GM18868 (cell line): ENCODE data around the gene DENND6A.
"Not testable (repeated sequence)": the region's sequence is repeated elsewhere in the genome, so short reads cannot be mapped to it uniquely, and the experiment has no call there.

Source experiments
- ATAC-seq: cut with Tn5 transposase; IDR thresholded peaks from one replicate; pipeline ENCODE4 v1.9.1; 2021; ENCODE audit warnings: mild to moderate bottlenecking, moderate library complexity; ENCODE audit not compliant: unreplicated experiment

DENND6A gene

GRCh38 chr3:57696801-57697321, 4.0 kb upstream of the DENND6A start:
- no peak for ATAC-seq

GRCh38 chr3:57694146-57694545, 1.3 kb upstream of the DENND6A start:
- ATAC-seq: no peak

- not testable (repeated sequence) for ATAC-seq
Observed at GRCh38 chr3:57692133-57692395, 813 bp downstream of the DENND6A start.

GRCh38 chr3:57691411-57692132, 1.3 kb downstream of the DENND6A start:
- ATAC-seq: no peak

DNA sequence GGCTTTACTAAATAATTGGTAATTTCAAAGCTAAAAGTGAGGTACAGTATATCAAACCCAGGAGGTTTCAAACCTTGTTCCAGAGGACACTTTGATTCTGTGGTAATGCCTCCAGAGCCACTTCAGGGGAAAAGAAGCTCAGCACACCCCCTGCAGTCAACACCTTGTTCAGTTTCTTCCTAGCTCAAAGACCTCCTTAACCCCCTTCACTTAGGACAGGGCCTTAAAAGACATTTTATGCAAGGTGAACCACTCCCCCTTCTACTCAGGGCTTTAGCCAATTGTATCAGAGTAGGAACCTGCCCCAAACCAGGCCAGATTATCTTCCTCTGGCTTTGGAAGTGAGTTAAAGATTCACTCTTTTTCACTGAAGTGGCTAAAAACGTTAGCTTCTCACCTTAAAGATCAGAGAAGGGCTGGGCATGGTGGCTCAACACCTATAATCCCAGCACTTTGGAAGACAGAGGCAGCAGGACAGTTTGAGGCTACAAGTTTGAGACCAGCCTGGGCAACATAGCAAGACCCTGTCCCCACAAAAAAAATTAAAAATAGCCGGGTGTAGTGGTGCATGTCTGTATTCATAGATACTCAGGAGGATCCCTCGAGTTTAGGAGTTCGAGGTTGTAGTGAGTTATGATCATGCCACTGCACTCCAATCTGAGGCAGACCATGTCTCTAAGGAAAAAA, 3.4 kb downstream of the DENND6A start:
- no peak for ATAC-seq

DNA sequence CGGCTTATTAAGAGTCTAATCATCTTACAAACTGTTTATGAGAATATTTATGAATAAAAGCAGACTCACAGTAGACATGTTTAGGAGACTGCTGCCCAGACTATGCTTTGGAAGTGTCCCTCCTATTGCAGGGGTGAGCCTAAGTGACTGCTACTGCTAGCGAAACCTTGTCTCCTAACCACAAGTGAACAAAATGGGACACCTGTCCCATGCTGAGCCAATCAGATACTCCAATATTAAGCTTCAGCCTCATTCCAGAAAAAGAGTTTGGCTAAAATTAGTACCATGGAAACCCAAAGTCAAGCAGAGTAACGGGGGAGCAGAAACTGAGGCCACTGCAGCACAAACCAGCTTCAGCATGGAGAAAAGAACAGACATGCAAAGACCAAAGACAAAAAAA, 4.6 kb downstream of the DENND6A start:
- no peak for ATAC-seq

DNA sequence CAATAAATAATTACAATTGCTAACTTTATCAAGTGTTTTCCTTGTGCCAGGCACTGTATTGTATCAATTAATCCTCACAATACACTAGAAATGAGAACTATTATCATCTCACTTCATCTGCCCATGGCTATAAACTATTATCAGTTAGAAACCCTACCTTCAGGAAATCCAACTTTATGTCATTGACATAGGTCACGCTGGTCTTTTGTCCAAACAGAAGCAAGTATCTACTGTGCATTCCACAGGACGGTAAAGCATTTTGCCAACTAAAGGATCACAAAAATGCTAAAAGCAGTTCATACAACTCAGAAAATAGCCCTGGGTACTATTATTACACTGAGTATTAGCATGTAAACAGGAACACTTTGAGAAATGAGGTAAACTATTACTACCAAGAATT, 9.6 kb downstream of the DENND6A start:
- no peak for ATAC-seq

- ATAC-seq: no peak
Observed at GRCh38 chr3:57682284-57682683, 10.6 kb downstream of the DENND6A start.

DNA sequence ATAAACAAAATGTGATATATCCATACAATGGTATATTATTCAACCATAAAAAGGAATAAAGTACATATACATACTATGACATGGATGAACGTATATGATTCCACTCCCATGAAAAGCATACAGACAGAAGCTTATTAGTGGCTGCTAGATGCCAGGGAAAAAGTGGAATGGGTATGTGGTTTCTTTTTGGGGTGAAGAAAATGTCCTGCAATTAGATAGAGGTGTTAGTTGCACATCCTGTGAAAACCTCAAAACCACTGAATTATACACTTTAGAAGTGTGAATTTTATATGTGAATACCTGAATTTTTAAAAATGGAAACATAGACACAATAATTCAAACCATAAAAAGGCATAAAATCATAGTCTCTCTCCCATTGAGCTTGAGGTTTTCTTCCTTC, 11.2 kb downstream of the DENND6A start:
- ATAC-seq: no peak

- no peak for ATAC-seq
Observed at GRCh38 chr3:57680046-57680445, 12.8 kb downstream of the DENND6A start.

- ATAC-seq: no peak
Observed at GRCh38 chr3:57675530-57675929, 17.3 kb downstream of the DENND6A start.

DNA sequence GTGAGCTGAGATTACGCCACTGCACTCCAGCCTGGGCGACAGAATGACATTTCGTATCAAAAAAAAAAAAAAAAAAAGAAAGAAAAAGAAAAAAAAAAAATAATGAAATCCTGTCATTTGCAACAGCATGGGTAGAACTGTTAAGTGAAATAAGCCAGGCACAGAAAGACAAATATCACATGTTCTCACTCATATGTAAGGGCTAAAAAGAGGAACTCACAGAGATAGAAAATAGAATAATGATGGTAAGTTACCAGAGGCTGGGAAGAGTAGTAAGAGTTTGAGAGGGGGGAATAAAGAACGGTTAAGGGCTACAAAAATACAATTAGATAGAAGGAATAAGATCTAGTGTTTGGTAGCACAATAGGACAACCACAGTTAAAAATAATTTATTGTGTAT, 19.7 kb downstream of the DENND6A start:
- ATAC-seq: peak; percentile 29

- no peak for ATAC-seq
Observed at GRCh38 chr3:57670543-57670942, 22.3 kb downstream of the DENND6A start.

- no peak for ATAC-seq
Observed at GRCh38 chr3:57661404-57661803, 31.5 kb downstream of the DENND6A start.

DNA sequence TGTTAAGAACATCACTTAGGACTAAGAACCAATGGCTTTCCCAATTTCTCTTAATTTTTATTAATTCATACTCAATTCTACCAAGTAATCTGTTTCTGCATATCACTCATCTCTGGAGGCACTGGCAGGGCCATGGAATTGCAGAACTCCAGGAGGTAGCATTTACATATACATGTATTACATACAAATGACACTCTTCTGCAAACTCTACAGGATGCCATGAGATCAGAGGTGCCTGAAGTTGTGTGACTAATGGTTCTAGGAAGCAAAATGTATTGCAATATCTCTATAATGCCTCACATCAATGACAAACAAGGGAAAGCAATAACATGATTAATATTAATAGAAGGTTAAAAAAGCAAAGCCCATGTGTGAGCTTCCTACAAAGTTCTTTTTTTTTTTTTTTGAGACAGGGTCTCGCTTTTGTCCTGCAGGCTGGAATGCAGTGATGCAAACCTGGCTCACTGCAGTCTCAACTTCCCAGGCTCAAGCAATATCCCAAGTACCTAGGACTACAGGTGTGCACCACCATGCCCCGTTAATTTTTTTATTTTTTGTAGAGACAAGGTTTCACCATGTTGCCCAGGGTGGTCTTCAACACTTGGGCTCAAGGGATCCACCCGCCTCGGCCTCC, 33.0 kb downstream of the DENND6A start:
- ATAC-seq: no peak

- ATAC-seq: no peak
Observed at GRCh38 chr3:57659004-57659673, 33.7 kb downstream of the DENND6A start.

DNA sequence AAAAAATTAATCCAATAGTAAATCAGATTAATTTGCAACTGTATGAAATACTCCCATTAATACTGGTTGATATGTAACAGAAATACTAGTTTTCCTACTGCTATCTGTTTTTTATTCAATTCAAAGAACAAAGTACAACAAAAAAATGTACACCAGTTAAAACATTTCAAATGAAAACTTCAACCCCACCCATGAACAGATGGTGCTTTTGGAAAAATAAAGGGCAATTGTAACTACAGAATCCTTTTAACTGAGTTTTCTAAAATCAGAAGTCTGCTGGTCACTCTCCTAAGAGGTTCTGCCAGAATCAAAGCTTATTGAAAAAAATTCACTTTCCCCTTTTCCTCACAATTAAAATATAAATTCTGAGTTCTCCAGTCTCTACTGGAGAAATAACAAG, 34.3 kb downstream of the DENND6A start:
- no peak for ATAC-seq

DNA sequence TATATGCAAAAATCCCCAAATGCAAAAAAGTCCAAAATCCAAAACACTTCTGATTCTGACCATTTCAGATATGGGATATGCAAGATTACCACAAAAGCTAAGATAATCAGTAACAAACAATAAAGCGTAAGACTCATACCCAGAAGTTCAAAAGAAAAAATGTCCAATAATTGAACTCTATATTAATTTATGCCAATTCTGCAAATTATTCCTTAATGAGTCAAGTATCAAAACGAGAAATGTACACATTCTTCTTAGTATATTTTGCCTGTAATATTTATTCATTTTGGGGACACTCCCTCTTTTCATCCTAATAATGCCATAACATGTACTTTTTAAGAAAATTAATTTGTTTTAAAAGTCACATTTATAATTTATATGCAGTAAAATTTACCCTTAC, 37.1 kb downstream of the DENND6A start:
- no peak for ATAC-seq

- no peak for ATAC-seq
Observed at GRCh38 chr3:57654267-57654666, 38.6 kb downstream of the DENND6A start.

- ATAC-seq: no peak
Observed at GRCh38 chr3:57652203-57652602, 40.7 kb downstream of the DENND6A start.

DNA sequence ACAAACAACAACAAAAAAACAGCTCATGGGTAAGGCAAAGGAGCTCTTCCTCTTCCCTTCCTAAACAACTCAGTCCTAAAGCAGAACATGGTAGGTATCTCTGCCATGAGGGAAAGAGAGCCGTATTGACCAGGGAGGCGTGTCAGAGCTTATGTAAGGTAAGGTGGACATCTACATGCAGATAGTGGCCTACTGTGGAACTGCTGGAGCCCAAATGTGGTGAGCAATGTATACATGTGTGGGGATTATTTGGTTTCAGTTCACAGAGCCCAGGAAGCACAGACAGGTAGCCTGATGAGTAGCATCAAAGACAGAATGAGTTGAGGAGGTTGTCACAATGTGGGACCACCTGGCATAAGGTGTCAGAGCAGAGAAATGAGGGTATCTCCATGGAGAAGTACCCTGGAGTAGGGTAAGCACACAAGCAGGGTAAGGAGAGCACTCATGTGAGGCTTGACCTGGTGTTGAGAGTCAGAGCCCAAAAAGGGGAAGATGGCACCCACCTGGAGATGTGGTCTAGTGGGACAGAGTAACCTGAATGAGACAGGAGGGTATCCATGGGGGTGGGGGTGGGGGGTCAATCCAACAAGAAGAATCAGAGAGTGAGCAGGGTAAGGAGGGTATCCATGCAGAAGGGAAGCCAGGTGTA, 45.5 kb downstream of the DENND6A start:
- no peak for ATAC-seq
